ENCODE data around the gene CNGB1. TPM values are rescaled to one million over a fixed set of nuclear protein-coding genes. Genes with fewer than 3 reads are reported as not detected.
A peak's percentile ranks its signal among the peaks of the same experiment; 100 is the strongest.
"Not testable (repeated sequence)": the region's sequence is repeated elsewhere in the genome, so short reads cannot be mapped to it uniquely, and the experiment has no call there.

CNGB1 gene
- total RNA-seq = not detected

- H3K4me1 Mint-ChIP-seq (ENCODE audit: low read depth in 2 of 2) = peaks cover 0 to 10% of the 10 kb centered on the region in 2 donors
- H3K27me3 Mint-ChIP-seq = no peaks in the 10 kb centered on the region
- DNase-seq (ENCODE audit: low spot score) = no peak
- peak within 1 kb of the TSS in 1 of 2 donors; percentile 44 for H3K27ac Mint-ChIP-seq
- no peaks in the 10 kb centered on the region for H3K36me3 Mint-ChIP-seq
- H3K9me3 Mint-ChIP-seq = no peaks in the 10 kb centered on the region
- ATAC-seq = no peak
- no peak within 1 kb of the TSS for H3K4me3 Mint-ChIP-seq
Measured at GRCh38 chr16:57970970-57971369, at the start of gene CNGB1. CNGB1 (minus strand) TSS chr16:57971128; CDS start chr16:57967286, 3,842 bp downstream.

GRCh38 chr16:58019866-58020538 lies 49.1 kb upstream of the CNGB1 start:
- H3K4me1 Mint-ChIP-seq (ENCODE audit: low read depth in 2 of 2) = peaks cover 9 to 15% of the 10 kb centered on the region in 2 donors
- H3K27ac Mint-ChIP-seq = peak overlapping the region in 1 of 2 donors; percentile 69

GRCh38 chr16:58018803-58019202 lies 47.9 kb upstream of the CNGB1 start:
- DNase-seq (ENCODE audit: low spot score) = no peak
- Mint-ChIP-seq H3K27me3 (no peaks in the 10 kb centered on the region), H3K36me3 (no peaks in the 10 kb centered on the region), H3K4me3 (no peak overlapping the region), H3K4me1 (ENCODE audit: low read depth in 2 of 2) (peaks cover 9% of the 10 kb centered on the region in 2 donors), H3K27ac (no peak overlapping the region), H3K9me3 (no peaks in the 10 kb centered on the region)
- no peak for ATAC-seq

More at GRCh38 chr16:58019866-58020538, 49.1 kb upstream of the CNGB1 start:
- no peaks in the 10 kb centered on the region for H3K9me3 Mint-ChIP-seq
- DNase-seq (ENCODE audit: low spot score) = no peak
- H3K36me3 Mint-ChIP-seq = no peaks in the 10 kb centered on the region
- no peaks in the 10 kb centered on the region for H3K27me3 Mint-ChIP-seq
- no peak for ATAC-seq
- no peak overlapping the region for H3K4me3 Mint-ChIP-seq

- no peaks in the 10 kb centered on the region for H3K9me3 Mint-ChIP-seq
- no peak overlapping the region for H3K4me3 Mint-ChIP-seq
- peak; percentile 25 for DNase-seq (ENCODE audit: low spot score)
- no peaks in the 10 kb centered on the region for H3K36me3 Mint-ChIP-seq
- H3K27ac Mint-ChIP-seq = no peak overlapping the region
- H3K4me1 Mint-ChIP-seq (ENCODE audit: low read depth in 2 of 2) = peaks cover 6 to 9% of the 10 kb centered on the region in 2 donors
- no peaks in the 10 kb centered on the region for H3K27me3 Mint-ChIP-seq
- no peak for ATAC-seq
Measured at GRCh38 chr16:58016840-58017446, 46.0 kb upstream of the CNGB1 start.

- H3K27me3 Mint-ChIP-seq = no peaks in the 10 kb centered on the region
- H3K9me3 Mint-ChIP-seq = no peaks in the 10 kb centered on the region
- ATAC-seq (no peak), DNase-seq (ENCODE audit: low spot score) (peak; percentile 18)
- no peak overlapping the region for H3K27ac Mint-ChIP-seq
- peaks cover 11% of the 10 kb centered on the region for H3K36me3 Mint-ChIP-seq
- no peak overlapping the region for H3K4me3 Mint-ChIP-seq
- H3K4me1 Mint-ChIP-seq (ENCODE audit: low read depth in 2 of 2) = peaks cover 0 to 8% of the 10 kb centered on the region in 2 donors
Measured at GRCh38 chr16:58013201-58013956, 42.5 kb upstream of the CNGB1 start.

- no peak overlapping the region for H3K27ac Mint-ChIP-seq
- H3K27me3 Mint-ChIP-seq = no peaks in the 10 kb centered on the region
- no peaks in the 10 kb centered on the region for H3K9me3 Mint-ChIP-seq
- peaks cover 11% of the 10 kb centered on the region for H3K36me3 Mint-ChIP-seq
- DNase-seq (ENCODE audit: low spot score) (peak; percentile 18), ATAC-seq (no peak)
- H3K4me1 Mint-ChIP-seq (ENCODE audit: low read depth in 2 of 2) = peaks cover 0 to 8% of the 10 kb centered on the region in 2 donors
- H3K4me3 Mint-ChIP-seq = no peak overlapping the region
Measured at GRCh38 chr16:58012481-58012880, 41.6 kb upstream of the CNGB1 start.

- Mint-ChIP-seq H3K4me1 (ENCODE audit: low read depth in 2 of 2) (peaks cover 0 to 8% of the 10 kb centered on the region in 2 donors), H3K27me3 (no peaks in the 10 kb centered on the region), H3K4me3 (no peak overlapping the region), H3K27ac (no peak overlapping the region), H3K36me3 (peaks cover 16% of the 10 kb centered on the region), H3K9me3 (no peaks in the 10 kb centered on the region)
- ATAC-seq (no peak), DNase-seq (ENCODE audit: low spot score) (no peak)
Measured at GRCh38 chr16:58011652-58012051, 40.7 kb upstream of the CNGB1 start.

- Mint-ChIP-seq H3K27me3 (no peaks in the 10 kb centered on the region), H3K4me1 (ENCODE audit: low read depth in 2 of 2) (peaks cover 0 to 8% of the 10 kb centered on the region in 2 donors), H3K36me3 (peaks cover 17% of the 10 kb centered on the region), H3K4me3 (no peak overlapping the region), H3K27ac (no peak overlapping the region), H3K9me3 (no peaks in the 10 kb centered on the region)
- ATAC-seq (no peak), DNase-seq (ENCODE audit: low spot score) (no peak)
Measured at GRCh38 chr16:58010886-58011285, 40.0 kb upstream of the CNGB1 start.

- DNase-seq (ENCODE audit: low spot score) = peak; percentile 34
- no peak overlapping the region for H3K27ac Mint-ChIP-seq
- H3K4me3 Mint-ChIP-seq = no peak overlapping the region
- H3K4me1 Mint-ChIP-seq (ENCODE audit: low read depth in 2 of 2) = peaks cover under 1 to 9% of the 10 kb centered on the region in 2 donors
- no peaks in the 10 kb centered on the region for H3K27me3 Mint-ChIP-seq
- H3K9me3 Mint-ChIP-seq = no peaks in the 10 kb centered on the region
- H3K36me3 Mint-ChIP-seq = peaks cover 17% of the 10 kb centered on the region
- no peak for ATAC-seq
Measured at GRCh38 chr16:58009856-58010416, 39.0 kb upstream of the CNGB1 start.

- not testable (repeated sequence) for H3K4me3 Mint-ChIP-seq, H3K9me3 Mint-ChIP-seq, ATAC-seq, H3K27me3 Mint-ChIP-seq
- peaks cover 18% of the 10 kb centered on the region for H3K36me3 Mint-ChIP-seq
- peaks cover 24 to 26% of the 10 kb centered on the region in 2 donors for H3K4me1 Mint-ChIP-seq (ENCODE audit: low read depth in 2 of 2)
- peak; percentile 6 for DNase-seq (ENCODE audit: low spot score)
- peak overlapping the region in 1 of 2 donors; percentile 4 for H3K27ac Mint-ChIP-seq
Measured at GRCh38 chr16:58004736-58005135, 33.8 kb upstream of the CNGB1 start.

GRCh38 chr16:58002936-58003335 lies 32.0 kb upstream of the CNGB1 start:
- Mint-ChIP-seq H3K36me3 (peaks cover 18% of the 10 kb centered on the region), H3K4me3 (peak overlapping the region; percentile 32), H3K4me1 (ENCODE audit: low read depth in 2 of 2) (peaks cover 39 to 41% of the 10 kb centered on the region in 2 donors), H3K9me3 (no peaks in the 10 kb centered on the region), H3K27ac (no peak overlapping the region), H3K27me3 (no peaks in the 10 kb centered on the region)
- DNase-seq (ENCODE audit: low spot score) (peak; percentile 29), ATAC-seq (no peak)

- ATAC-seq = no peak
- Mint-ChIP-seq H3K27ac (peak overlapping the region in 1 of 2 donors; percentile 78), H3K9me3 (no peaks in the 10 kb centered on the region), H3K36me3 (peaks cover 18% of the 10 kb centered on the region), H3K4me1 (ENCODE audit: low read depth in 2 of 2) (peaks cover 43% of the 10 kb centered on the region in 2 donors), H3K4me3 (peak overlapping the region; percentile 87), H3K27me3 (no peaks in the 10 kb centered on the region)
- peak; percentile 40 for DNase-seq (ENCODE audit: low spot score)
Measured at GRCh38 chr16:58002416-58002800, 31.5 kb upstream of the CNGB1 start.

GRCh38 chr16:58001781-58002415 lies 31.0 kb upstream of the CNGB1 start:
- Mint-ChIP-seq H3K9me3 (no peaks in the 10 kb centered on the region), H3K4me3 (peak overlapping the region; percentile 87), H3K27ac (peak overlapping the region; percentile 78 to 91), H3K4me1 (ENCODE audit: low read depth in 2 of 2) (peaks cover 43 to 47% of the 10 kb centered on the region in 2 donors), H3K27me3 (no peaks in the 10 kb centered on the region), H3K36me3 (peaks cover 15% of the 10 kb centered on the region)
- DNase-seq (ENCODE audit: low spot score) (peak; percentile 32), ATAC-seq (no peak)

Measured in natural killer cell treated with Interleukin-12 subunit alpha and Interleukin-12 subunit beta and Interleukin-15 and Interleukin-18, amount 100 ng/mL, for 72 hours (primary cell).